GM18508 (cell line): ENCODE measurements around the gene ZNF808.
"Not testable (repeated sequence)": the region's sequence is repeated elsewhere in the genome, so short reads cannot be mapped to it uniquely, and the experiment has no call there.

Experiments used
- ATAC-seq: cut with Tn5 transposase; IDR thresholded peaks from one replicate; pipeline ENCODE4 v1.9.1; 2021; ENCODE audit warnings: moderate number of reproducible peaks; ENCODE audit not compliant: insufficient read depth, unreplicated experiment

The ZNF808 gene

DNA sequence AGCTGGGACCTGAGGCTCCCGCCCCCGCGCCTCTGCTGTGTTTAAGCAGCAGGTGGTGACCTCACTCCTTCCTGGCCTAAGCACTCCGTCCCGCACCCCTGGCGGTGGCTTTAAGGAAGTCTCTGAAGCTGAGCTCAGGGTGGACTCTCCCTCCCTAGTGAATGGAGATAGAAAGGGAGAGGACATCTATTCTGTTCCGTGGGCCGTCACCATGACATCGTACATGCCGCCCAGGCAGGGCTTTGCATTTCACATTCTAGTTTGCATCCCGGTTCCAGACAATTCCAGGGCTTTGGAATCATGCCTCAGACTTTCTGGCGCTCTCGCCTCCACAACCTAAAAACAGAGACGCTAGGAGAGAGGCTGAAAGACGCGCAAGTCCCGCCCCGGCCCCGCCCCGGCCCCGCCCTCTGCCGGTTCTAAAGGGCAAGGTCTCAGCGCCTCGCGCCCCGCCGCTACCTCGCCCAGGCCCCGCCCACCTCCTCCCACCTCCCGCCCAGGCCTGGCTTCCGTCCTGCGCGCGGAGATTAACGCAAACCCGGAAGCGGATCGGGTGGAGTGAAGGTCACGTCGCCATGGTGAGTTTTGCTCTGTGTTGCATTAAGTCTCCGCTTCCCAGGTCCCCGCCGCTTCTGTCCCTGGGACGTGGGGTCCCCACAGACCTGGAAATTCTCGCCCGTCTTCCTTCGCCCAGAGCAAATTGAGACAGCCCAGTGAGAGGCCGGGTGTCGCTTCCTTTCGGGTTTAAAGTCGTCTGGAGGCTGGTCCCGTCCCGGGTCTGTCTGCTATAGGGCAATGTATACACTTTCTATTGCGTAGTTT lies at the start of gene ZNF808:
TSS of gene ZNF808 (plus strand) at position 535 of the 822 bp plus-strand sequence. CDS start 15,617 bp downstream, outside the sequence.
- ATAC-seq, result peak; percentile 73

DNA sequence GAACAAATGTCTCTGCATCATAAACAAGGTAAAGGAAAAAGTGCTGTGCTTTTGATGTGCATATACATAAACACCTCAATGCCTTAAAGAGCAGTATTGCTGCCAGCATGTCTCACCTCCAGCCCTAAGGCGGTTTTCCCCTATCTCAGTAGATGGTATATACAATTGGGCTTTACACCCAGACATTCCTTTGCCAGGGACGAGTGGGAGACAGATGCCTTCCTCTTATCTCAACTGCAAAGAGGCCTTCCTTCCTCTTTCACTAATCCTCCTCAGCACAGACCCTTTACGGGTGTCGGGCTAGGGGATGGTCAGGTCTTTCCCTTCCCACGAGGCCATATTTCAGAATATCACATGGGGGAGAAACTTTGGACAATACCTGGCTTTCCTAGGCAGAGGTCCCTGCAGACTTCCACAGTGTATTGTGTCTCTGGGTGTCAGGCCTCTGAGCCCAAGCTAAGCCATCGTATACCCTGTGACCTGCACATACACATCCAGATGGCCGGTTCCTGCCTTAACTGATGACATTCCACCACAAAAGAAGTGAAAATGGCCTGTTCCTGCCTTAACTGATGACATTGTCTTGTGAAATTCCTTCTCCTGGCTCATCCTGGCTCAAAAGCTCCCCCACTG lies 43.2 kb upstream of the ZNF808 start:
- ATAC-seq, result not testable (repeated sequence)

DNA sequence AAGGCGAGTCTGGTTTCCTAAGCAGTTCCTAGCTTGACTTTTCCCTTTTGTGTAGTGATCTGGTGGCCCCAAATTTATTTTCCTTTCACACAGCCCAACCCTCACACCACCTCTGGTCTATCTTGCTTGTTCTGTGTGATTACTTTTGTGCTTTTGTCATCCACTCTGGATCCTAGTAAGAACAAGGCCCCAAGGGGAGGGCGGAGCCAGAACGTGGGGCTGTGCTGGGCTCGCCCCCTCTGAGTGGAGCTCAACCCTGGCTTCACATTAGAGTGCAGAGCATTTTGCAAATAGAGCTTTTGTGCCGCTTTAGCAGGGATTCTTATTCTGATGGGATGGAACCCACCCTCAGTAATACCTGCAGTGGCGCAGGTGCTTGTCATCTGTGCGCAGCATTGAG lies 42.4 kb upstream of the ZNF808 start:
- not testable (repeated sequence) for ATAC-seq

DNA sequence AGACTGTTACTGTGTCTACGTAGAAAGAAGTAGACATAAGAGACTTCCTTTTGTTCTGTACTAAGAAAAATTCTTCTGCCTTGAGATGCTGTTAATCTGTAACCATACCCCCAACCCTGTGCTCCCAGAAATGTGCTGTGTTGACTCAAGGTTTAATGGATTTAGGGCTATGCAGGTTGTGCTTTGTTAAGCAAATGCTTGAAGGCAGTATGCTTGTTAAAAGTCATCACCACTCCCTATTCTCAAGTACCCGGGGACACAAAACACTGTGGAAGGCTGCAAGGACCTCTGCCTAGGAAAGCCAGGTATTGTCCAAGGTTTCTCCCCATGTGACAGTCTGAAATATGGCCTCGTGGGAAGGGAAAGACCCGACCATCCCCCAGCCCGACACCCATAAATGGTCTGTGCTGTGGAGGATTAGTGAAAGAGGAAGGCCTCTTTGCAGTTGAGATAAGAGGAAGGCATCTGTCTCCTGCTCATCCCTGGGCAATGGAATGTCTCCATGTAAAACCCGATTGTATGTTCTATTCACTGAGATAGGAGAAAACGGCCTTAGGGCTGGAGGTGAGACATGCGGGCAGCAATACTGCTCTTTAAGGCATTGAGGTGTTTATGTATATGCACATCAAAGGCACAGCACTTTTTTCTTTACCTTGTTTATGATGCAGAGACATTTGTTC lies 41.8 kb upstream of the ZNF808 start:
- not testable (repeated sequence) for ATAC-seq

DNA sequence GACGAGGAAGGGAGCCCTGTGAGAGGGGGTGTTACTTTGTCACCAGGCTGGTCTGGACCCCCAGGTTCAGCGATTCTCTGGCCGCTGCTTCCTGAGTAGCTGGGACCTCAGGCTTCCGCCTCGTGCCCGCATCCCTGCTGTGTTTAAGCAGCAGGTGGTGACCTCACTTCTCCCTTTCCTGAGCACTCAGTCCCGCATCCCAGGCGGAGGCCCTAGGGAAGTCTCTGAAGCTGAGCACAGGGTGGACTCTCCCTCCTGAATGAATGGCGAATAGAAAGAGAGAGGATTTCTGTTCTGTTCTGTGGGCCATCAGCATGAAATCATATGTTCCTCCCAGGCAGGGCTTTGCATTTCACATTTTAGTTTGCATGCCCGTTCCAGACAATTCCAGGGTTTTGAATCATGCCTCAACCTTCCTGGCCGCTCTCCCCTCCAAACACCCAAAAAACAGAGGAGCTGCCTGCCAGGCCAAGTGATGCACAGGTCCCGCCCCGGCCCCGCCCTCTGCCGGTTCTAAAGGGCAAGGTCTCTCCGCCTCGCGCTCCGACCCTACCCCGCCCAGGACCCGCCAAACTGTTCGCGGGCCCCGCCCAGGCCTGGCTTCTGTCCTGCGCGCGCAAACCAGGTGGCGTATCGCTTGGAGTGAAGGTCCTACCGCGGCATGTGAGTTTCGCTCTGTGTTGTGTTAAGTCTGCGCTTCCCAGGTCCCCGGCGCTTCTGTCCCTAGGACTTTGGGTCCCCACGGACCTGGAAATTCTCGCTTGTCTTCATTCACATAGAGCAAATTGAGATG lies 35.1 kb upstream of the ZNF808 start:
- ATAC-seq, result no peak

DNA sequence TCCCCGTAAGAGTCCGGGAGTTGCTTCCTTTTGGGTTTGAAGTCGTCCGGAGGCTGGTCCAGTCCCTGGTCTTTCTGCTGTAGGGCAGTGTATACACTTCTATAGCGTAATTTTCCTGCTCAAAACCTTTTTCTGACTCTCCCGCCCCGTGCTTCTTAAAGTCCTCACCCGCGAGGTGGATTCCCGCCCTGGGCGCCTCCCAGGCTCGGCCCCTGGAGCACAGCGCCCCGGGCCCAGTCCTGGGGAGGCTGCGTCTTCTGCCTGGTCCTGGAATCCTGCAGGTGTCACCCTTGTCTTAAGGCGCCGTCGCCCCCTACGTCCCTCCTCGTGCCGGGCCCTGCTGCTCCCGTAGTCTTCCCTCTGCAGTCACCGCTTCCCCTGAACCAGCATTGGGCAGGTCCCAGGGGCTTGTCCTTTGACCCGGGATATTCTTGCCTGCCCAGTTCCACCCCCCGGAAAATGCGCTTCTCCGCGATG lies 34.4 kb upstream of the ZNF808 start:
- ATAC-seq, result no peak

DNA sequence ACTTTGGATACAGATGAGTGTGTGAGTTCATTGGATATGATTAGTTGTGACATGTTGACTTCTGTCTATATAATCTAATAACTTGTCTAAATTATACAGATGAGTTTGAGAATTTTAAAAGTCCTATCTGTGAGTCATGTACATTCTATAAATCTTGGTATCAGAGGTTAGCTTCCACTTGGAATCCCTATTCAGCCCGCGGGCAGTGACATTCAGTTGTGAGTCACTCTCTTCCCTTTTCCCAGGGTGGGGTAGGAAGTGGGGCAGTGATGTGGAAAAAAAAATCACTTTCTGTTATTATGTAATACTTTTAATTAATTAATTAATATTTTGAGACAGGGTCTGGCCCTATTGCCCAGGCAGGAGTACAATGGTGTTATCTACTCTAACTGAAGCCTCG lies 33.0 kb upstream of the ZNF808 start:
- ATAC-seq, result no peak

DNA sequence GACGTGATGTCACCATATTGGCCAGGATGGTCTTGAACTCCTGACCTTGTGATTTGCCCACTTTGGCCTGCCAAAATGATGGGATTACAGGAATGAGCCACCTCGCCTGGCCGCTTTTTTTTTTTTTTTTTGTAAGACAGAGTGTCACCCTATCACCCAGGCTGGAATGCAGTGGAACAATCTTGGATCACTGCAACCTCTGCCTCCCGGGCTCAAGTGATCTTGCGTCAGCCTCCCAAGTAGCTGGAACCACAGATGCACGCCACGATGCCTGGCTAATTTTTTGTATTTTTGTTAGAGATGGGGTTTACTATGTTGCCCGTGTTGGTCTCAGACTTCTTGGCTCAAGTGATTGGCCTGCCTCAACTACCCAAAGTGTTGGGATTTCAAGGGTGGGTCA lies 28.9 kb upstream of the ZNF808 start:
- ATAC-seq, result no peak

DNA sequence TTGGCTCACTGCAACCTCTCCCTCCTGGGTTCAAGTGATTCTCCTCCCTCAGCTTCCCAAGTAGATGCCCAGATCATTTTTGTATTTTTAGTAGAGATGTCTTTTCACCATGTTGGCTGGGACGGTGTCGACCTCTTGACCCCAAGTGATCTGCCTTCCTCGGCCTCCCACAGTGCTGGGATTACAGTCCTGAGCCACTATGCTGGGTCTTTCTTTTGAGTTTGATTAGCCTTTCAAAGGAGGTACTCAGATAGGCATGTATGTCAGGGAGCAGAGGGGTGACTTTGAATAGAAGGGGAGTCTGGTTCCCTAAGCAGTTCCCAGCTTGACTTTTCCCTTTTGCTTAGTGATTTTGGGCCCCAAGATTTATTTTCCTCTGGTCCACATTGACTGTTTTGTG lies 27.0 kb upstream of the ZNF808 start:
- not testable (repeated sequence) for ATAC-seq

DNA sequence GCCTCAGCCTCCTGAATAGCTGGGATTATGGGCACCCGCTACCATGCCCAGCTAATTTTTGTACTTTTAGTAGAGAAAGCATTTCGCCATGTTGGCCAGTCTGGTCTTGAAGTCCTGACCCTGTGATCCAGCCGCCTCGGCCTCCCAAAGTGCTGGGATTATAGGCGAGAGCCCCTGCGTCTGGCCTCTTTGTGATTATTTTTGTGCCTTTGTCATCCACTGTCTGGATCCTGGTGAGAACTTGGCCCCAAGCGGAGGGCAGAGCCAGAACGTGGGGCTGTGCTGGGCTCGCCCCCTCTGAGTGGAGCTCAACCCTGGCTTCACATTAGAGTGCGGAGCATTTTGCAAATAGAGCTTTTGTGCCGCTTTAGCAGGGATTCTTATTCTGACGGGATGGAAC lies 26.5 kb upstream of the ZNF808 start:
- ATAC-seq, result not testable (repeated sequence)

DNA sequence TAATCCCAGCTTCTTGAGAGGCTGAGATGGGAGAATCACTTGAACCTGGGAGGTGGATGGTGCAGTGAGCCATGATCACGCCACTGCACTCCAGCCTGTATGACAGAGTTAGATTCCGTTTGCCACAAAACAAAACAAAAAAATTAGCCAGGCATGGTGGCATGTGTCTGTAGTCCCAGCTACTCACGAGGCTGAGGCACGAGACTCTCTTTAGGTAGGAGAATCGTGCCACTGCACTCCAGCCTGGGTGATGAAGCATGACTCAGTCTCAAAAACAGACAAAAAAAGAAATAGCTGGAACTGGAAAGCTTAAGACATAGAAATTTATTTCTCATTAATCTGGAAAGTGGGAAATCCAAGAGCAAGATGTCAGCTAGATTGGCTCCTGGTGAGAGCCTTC lies 20.2 kb upstream of the ZNF808 start:
- no peak for ATAC-seq

DNA sequence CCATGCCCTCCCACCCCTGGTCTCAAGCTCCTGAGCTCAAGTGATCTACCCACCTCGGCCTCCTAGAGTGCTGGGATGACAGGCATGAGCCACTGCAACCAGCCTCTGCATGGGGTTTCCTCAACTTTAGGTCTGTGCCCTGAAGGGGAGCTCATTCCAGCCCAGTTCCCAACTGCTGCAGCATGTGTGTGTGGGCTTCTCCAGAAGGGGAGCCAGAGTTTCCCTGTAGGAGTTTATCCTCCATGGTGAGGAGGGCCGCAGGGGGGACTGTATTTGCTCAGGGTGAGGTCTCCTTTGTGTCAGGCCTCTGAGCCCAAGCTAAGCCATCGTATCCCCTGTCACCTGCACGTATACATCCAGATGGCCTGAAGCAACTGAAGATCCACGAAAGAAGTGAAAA lies 11.3 kb upstream of the ZNF808 start:
- ATAC-seq, result no peak

DNA sequence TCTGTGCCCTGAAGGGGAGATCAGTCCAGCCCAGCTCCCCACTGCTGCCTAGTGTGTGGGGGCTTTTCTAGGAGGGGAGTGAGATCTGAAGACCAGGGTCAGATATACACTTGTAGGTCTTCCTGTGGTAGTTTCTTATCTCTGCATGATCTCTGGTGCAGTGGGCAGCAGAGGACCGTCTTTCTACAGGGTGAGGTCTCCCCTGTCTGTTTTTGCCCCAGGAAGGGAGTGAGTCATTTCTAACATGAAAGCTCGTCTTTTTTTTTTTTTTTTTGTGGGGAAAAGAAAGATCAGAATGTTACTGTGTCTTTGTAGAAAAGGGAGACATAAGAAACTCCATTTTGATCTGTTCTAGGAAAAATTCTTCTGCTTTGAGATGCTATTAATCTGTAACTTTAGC lies 8.8 kb upstream of the ZNF808 start:
- no peak for ATAC-seq

DNA sequence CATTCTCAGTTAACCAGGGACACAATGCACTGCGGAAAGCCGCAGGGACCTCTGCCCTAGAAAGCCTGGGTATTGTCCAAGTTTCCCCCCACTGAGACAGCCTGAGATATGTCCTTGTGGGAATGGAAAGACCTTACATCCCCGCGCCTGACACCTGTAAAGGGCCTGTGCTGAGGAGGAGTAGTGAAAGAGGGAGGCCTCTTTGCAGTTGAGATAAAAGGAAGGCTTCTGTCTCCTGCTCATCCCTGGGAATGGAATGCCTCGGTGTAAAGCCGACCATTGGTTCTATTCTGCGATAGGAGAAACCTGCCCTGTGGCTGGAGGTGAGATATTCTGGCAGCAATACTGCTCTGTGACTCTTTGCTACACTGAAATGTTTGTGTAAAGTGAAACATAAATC lies 8.3 kb upstream of the ZNF808 start:
- ATAC-seq, result not testable (repeated sequence)

DNA sequence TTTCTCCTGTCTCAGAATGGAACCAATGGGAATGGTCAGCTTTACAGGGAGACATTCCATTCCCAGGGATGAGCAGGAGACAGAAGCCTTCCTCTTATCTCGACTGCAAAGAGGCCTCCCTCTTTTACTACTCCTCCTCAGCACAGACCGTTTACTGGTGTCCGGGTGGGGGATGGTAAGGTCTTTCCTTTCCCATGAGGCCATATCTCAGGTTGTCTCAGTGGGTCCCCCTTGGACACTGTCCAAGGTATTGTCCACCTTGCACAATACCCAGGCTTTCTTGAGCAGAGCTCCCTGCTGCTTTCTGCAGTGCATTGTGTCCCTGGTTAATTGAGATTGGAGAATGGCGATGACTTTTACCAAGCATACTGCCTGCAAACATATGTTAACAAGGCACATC lies 7.5 kb upstream of the ZNF808 start:
- no peak for ATAC-seq

DNA sequence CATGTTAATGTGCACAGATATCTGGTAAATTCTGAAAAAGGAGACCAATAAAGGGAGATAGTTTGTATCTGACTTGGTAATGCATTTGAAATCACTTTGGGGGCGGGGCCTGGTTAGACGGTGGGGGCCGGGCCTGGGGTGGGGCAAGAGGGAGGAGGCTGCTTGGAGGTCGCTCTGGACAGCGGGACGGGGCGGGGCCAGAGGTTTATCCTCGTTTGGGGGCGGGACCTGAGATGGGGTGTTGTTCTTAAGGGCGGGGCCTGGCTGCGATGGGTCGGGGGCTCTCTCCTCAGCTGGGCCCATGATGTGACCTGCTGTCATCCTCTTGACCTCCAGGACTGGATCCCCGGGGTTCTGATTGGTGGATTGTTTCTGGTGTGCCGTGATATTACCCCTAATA lies 4.9 kb upstream of the ZNF808 start:
- no peak for ATAC-seq

DNA sequence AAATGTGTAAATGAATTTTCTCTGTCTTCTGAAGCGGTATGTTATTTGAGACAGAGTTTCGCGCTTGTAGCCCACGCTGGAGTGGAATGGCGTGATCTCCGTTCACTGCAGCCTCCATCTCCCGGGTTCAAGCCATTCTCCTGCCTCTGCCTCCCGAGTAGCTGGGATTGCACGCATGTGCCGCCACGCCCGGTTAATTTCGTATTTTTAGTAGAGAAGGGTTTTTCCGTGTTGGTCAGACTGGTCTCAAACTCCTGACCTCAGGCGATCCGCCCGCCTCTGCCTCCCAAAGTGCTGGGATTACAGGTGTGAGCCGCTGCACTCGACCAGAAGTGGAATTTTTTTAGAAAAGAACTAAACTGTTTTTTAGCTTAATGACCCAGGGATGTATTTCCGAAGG lies 3.4 kb upstream of the ZNF808 start:
- ATAC-seq, result no peak

DNA sequence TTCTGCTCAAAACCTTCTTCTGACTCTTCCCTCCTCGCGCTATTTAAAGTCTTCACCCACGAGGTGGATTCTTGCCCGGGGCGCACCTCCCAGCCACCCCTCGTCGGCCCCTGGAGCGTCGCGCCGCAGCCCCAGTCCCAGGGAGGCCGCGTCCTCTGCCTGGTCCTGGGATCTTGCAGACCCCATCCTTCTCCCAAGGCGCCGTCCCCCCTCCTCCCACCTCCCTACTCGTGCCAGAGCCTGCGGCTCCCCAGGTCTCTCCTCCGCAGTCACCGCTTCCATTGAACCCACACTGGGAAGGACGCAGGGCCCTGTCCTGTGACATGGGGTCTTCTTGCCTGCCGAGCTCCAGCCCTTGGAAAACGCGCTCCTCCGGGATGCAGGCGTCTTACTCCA lies 486 bp downstream of the ZNF808 start:
- ATAC-seq, result no peak

DNA sequence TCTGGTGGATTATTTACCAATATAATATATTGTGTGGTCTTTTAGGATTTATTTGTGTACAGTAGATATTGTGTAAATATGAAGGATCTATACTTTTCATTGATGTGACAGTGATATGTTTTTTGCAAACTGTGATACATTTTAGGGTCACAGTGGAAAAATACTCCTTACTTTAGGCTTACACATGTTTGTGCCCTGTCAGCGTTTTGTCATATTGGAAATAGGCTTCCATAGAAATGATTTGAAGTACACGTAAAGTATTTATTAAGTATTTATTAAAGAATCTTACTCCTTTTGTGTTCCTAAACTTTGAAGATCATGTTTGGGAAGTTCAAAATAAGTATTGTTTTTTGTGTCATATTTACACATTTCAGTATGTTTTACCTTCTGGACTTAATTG lies 5.0 kb downstream of the ZNF808 start:
- no peak for ATAC-seq

DNA sequence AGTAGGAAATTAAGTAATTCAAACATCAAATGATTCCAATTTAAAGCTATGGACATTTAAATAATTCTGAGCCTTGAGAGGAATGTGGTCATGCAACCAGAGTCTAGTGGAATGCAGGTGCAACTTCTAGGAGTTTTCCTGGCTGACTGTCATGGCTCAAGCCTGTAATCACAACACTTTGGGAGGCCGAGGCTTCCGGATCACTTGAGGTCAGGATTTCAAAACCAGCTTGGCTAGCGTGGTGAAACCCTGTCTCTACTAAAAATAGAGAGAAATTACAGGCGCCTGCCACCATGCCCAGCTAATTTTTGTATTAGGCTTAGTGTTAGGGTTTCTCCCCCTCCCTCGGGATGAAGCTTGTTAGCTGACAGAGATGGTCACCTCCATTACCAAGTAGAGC lies 6.4 kb downstream of the ZNF808 start:
- ATAC-seq, result no peak
